Endometrium (tissue), 2 donors: ENCODE measurements around the gene FAH.

ENCODE experiments used
- FAIRE-seq: peaks from 2 replicates; lab custom pipeline; 2012; peaks lifted over from hg19 to GRCh38; lab: Jason Lieb, UNC
- donor health status: control.
- donor health status: control.

The FAH gene

DNA sequence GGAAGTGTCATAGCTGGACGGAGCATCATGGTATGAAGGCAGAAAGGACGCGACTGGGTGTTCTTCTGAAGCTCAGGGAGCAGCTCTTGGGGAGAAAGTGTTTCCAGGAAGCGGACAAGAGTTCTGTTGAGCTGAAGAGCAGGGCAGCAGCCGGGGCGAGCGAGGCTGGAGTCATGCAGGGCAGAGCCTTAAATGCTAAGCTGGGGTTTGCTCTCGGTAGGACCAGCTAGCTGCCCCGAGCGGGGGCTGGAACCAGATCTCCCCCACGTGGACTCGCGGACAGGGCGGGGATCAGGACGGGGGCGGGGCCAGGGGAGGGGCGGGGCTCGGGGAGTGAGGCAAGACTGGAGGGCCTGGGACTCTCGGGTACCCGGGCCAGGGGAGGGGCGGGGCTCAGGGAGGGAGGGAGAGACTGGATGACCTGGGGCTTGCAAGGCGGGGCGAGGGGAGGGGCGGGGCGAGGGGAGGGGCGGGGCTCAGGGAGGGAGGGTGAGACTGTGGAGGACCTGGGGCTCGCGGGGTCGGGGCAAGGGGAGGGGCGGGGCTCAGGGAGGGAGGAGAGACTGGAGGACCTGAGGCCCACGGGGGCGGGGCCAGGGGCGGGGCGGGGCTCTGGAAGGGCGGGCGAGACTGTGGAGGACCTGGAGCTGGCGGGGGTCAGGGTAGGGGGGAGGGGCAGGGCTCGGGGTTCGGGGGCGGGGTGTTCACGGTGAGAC is 461 bp upstream of the FAH start:
- FAIRE-seq: no peak

DNA sequence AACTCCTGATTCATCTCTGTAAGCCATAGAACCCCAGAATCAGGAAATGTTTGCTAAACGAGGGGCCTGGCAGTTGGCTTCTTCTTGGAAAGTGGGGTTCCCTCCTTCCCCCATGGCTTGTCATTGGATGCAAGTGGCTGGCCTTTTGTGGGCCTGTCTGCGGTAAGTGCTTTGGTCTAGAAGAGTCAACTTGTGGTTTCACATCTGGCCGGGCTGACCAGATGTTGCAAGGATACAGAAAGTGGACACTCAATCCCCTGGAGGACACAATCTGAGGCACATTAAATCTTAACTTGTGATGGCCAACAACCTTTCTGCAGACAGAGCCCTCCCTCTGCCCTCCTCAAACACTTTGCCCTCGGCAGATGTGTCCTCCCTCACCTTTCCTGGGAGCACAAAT is 1.1 kb downstream of the FAH start:
- FAIRE-seq: no peak

DNA sequence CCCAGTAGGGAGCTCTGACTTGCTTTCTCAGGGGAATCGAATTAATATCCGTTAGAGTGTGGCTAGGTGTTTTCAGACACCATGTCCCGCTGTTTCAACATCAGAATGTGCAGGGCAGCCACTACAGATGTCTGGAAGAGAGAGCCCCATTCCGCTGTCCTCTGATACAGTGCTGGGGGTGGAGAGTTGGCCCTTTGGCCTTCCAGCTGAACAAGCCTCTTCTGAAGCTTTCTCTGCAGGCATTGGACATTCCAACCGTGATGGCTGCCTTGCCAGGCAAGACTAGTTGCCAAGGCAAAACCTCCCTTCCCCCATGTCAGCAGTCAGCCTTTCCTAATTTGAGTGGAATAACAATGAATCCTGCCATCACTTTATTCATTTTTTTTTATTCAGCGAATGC is 1.5 kb downstream of the FAH start:
- no peak for FAIRE-seq

DNA sequence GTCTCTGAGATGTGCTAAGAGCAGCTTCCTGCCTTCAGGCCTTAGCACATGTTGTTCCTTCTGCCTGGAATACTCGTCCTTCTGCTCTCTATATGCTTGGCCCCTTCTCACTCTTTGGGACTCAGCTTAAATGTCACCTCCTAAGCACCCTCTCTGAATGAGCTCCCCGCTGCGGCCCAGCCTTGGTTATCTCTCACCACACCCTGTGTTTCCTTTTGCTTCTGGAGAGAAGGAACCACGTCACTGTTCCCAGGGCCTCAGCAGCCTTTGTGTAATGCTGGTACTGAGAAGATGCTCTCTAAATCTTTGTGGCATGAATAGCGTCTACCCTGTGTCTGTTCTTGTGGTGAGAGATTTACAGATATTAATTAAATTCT is 2.2 kb downstream of the FAH start:
- no peak for FAIRE-seq

DNA sequence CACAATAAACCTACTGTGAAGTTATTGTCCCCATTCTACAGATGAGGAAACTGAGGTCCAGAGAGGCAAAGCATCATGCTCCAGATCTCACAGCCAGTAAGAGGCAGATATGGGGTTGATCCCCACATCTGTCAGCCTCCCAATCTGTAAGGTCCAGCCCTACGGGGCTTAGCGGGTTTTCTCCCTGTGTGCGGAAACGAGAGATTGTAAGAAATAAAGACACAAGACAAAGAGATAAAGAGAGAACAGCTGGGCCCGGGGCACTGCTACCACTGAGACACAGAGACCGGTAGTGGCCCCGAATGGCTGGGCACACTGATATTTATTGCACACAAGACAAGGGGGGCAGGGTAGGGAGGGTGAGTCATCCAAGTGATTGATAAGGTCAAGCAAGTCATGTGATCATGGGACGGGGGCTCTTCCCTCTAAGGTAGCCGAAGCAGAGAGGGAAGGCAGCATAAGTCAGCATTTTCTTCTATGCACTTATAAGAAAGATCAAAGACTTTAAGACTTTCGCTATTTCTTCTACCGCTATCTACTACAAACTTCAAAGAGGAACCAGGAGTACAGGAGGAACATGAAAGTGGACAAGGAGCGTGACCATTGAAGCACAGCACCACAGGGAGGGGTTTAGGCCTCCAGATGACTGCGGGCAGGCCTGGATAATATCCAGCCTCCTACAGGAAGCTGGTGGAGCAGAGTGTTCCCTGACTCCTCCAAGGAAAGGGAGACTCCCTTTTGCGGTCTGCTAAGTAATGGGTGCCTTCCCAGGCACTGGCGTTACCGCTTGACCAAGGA is 2.8 kb downstream of the FAH start:
- peak; percentile 39 for FAIRE-seq

DNA sequence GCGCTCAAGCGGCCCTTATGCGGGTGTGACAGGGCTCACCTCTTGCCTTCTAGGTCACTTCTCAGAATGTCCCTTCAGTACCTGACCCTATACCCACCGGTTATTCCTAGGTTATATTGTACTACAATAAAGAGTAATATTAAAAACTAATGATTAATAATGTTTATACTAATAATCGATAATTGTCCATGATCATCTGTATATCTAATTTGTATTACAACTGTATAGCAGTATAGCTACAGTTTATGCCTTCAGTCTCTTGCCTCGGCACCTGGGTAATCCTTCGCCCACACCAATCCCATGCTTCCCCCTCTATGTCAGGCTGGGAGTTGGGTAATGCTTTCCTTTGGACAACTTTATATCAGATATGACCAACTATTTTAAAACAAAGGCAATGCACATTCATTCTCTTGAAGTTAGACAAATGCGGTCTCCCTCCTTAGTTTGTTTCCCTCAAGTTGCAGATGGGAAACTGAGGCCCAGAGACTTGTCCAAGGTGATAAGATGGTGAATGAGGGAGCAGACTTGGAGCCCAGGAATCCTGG is 3.4 kb downstream of the FAH start:
- no peak for FAIRE-seq

DNA sequence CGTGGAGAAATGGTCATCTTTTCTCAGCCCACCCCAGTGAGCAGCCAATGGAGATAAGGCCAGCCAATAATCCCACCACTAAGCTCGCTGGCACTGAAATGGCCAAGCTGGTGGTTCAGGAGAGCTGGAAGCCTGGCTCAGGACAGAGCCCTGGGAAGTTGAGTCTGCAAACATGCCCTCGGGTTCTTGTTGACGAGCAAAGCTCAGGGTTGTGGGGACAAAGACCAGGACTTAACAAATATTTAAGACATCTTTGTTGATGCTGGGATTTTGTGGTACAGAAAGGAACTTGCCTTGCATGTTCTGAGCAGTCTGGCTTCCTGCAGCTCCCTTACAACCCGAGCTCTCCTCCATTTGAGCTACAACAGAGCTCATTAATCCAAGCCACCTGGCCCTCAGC is 4.4 kb downstream of the FAH start:
- FAIRE-seq: no peak

DNA sequence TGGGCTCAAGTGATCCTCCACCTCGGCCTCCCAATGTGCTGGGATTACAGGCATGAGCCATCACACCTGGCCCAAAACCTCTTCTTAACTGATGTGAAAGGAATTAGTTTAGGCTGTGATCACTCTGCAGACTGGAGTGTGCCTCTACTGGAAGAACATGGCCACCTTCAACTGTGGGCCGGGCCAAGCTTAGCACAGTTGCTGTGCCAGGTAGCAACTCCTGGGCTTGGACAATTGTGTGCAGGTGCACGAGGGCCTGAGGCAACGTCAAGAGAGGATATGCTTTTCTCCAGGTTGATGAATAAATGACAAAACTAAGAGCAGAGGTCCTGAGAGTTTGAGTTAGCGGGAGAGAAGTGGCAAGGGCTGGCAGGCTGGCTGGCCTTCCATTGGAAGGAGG is 6.5 kb downstream of the FAH start:
- FAIRE-seq: no peak

DNA sequence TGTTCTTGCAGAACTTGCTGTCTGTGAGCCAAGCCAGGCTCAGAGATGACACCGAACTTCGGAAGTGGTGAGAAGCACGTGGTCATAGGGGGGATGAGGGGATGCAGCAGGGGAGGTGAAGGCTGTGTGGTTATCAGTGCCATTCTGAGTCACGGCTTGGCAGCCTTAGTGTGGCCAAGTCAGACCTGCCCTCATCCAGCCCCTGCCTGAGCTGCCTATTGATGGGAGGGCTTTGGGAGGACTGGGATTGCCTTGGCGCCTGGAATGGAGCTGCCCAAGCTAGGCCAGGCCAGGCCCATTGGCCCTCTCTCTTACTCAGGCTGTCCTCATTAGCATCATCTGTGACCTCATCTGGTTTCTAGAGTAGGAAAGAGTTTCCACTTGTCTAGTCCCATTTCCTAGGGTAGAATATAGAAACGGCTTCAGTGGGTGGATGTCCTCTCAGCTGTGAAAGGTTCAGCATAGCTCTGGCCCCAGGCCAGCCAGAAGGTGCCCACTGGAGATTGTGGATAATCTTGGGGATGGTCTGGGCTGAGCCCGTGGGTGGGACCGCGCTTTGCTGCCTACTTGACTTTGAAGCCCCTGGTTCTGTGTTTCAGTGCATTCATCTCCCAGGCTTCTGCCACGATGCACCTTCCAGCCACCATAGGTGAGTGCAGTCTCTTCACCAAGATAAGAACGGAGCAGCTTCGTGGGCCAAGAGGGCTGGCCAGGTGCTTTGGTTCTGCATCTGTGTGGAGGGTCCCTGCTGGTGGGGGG is 7.2 kb downstream of the FAH start:
- FAIRE-seq: no peak

DNA sequence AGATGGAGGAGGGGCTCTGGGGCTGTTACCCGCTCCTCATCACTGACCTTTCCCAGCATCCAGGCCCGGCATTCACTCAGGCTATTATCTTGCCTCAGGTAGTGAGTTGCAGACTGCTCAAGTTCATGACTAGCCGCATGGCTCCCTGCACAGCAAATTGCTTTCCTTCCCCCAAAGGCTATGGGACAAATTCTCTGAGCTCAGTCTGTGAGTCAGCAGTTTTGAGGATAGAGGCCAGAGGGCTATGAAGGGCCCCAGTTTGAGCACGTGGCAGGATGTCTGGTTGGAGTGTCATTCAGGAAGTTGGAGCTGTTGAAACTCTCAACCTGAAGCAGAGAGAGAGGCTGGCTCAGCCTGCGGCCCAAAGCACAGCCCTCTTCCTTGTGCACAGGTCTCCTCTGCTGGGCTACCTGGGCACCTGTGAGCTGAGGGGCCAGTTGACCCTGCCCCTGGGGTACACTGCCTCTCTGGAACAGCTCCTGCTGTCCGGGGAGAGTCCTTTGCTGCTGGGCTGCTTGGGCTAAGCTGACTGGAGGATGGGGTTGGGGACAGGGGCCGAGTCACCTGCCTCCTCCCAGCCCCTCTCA is 7.9 kb downstream of the FAH start:
- no peak for FAIRE-seq

DNA sequence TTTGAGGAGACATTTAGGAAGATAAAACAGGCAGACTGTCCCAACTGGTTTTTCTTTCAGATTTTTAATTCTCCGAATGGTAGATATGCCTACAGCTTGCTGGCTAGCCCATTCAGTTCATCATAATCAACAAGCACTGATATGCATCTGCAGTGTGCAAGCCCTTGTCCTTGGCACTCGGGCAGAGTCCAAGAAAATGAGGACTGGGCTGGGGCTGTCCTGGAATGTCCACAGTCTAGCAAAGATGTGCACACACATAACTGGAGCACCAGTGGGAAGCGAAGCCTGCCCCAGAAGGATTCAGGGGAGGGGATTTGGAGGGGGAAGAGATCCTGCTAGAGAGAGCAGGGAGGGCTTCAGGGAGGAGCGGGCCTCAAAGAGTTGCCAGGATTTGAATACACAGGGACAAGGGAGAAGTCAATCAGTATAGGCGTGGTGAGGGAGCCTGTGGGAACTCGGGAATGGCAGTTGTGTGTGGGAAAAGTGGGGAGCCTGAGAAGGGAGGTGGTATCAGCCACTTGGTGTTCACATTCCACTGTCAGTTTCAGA is 8.7 kb downstream of the FAH start:
- FAIRE-seq: no peak

DNA sequence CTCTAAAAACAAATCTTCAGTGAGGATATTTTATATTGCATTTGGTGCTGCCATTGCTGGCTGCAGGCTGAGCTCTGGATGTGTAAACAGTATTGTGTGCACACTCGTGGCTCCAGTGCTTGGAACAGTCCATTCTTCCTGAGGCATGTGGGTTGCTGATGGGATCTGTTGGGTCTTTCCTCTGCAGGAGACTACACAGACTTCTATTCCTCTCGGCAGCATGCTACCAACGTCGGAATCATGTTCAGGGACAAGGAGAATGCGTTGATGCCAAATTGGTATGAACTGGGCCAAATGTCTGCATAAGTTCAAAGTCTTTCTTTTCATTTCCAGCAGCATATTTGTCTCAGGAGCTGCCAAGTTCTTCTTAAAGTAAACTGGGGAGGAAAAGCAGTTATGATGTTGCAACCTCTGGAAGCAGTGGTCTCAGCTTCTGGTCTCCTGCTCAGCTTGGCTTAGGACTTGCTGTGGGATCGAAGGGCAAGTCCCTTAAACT is 9.3 kb downstream of the FAH start:
- no peak for FAIRE-seq

DNA sequence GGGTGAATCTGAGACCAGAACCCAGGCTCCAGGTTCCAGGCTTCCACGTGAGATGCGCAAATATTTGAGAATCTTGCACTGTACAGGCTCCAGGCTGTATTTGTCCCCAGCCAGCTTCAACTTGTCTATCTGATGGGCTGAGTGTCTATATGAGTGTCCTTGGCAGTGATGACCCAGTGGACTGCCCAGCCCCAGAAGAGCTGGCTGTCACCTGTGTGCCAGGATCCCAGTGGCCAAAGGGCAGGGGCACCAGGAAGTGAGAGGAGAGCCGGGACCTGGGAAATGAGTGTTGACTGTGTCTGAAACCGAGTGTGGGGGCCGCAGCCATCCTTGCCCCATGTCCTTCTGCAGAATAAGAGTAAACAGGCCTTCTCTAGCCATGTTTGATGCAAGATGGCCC is 10.4 kb downstream of the FAH start:
- FAIRE-seq: no peak

DNA sequence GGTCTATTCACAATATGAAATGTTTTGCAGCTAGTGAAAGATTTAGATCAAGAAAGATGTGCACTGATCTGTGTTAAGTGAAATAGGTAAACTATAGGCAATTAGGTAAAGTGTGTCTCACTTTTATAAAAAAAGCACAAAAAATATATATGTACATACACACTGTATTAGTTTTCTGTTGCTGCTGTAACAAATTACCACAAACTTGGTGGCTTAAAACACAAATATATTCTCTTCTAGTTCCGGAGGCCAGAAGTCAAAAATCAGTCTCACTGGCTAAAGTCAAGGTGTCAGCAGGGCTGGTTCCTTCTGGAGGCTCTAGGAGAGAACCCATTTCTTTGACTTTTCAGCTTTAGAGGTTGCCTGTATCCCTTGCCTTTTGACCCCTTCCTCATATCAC is 11.1 kb downstream of the FAH start:
- no peak for FAIRE-seq

DNA sequence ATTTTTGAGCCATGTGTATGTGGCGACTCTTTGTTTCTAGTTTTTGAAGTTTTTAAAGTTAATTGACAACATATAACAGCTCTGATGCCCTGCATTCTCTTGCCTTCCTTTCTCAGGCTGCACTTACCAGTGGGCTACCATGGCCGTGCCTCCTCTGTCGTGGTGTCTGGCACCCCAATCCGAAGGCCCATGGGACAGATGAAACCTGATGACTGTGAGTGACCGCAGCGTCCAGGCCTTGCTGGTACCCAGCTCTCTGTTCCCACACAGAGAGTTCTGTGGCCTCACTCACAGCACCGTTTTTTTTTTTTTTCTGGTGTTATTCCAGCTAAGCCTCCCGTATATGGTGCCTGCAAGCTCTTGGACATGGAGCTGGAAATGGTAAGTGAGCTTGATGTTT is 15.1 kb downstream of the FAH start:
- FAIRE-seq: no peak

DNA sequence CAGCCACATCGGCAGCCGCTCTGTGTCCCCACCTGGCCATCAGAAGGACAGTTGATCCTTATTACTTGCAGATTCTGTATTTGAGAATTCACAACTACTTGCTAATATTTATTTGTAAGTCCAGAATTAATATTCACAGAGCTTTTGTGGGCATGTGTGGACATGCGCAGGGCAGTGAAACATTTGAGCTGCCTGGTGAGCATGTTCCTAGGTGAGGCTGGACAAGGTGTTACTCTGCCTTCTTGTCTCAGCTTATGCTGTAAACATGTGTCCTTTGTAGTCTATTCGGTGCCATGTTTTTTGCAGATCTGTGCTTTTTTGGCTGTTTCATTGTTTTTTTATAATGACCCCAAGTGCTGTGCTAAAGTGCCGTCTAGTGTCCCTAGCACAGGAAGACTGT is 15.6 kb downstream of the FAH start:
- FAIRE-seq: no peak

DNA sequence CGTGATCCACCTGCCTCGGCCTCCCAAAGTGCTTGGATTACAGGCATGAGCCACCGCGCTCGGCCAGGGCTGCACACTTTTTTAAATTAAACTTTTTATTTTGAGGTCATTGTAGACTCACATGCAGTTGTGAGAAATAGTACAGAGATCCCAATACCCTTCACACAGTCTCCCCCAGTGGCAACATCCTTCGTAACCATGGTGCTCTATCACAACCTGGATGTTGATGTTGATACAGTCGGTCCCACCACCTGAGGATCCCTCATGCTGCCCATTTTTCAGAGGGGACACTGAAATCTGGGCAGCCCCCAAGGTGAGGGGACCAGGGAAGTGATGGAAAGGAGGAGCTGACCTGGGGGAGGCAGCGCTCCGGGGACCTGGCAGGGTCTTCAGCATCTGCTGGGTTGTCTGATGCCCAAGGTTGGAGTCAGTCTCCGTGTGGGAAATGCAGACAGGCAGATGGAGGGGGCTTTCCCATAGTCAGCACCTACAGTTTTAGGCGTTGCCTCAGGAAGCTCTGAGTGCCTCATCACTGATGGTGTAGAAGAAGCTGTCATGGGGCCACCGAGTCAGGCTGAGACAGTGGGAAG is 17.1 kb downstream of the FAH start:
- FAIRE-seq: no peak

DNA sequence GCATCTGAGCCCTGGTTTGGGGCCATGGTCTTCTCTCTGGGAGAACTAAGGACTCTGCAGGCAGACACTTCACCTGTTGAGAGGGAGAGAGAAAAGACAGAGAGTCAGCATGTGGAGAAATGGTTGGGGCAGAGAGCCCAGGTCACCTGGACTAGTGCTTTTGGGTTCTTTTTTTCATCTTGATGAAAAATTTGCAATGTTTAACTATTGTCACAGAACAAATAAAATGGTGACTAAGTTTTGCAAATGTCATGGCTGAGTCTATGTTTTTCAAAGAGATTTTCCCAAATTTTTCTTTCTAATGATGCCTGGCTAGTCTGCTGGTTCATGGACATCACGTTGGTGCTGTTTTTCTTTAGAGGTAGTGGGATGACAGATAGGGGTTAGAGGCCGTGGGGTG is 17.8 kb downstream of the FAH start:
- FAIRE-seq: no peak

DNA sequence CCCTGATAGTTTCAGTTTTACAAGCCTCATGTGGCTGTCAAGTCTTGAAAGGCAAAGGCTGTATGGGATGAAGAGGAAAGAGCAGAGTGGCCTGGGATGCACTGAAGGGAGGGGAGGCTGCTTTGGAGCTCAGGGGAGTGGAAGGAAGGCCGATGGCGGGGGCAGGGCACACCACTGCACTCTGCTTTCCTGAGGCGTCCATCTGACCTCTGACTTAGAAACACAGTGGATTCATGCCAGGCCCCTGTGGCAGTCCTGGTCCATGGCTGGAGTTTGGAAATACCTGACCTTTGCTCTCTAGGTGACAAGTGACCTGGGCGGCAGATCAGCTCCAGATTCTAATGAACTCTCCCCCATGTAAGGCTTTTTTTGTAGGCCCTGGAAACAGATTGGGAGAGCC is 19.0 kb downstream of the FAH start:
- no peak for FAIRE-seq

DNA sequence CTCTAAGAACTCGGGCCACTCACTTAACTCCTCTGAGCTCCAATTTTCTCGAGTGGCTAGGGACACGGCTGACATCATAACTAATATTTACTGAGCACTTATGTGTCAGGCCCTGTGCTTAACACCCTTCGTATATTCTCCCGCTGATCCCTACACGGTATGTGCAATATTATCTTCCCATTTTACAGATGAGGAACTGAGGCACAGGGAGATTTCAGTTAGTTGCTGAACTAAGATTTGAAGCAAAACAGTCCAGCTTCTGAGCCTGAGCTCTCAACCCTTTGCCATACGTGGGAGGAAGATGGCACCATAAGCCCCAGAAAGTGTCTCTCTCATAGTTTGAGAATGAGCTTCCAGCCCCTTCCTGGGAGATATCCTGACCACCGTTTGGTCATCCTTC is 19.6 kb downstream of the FAH start:
- FAIRE-seq: no peak

DNA sequence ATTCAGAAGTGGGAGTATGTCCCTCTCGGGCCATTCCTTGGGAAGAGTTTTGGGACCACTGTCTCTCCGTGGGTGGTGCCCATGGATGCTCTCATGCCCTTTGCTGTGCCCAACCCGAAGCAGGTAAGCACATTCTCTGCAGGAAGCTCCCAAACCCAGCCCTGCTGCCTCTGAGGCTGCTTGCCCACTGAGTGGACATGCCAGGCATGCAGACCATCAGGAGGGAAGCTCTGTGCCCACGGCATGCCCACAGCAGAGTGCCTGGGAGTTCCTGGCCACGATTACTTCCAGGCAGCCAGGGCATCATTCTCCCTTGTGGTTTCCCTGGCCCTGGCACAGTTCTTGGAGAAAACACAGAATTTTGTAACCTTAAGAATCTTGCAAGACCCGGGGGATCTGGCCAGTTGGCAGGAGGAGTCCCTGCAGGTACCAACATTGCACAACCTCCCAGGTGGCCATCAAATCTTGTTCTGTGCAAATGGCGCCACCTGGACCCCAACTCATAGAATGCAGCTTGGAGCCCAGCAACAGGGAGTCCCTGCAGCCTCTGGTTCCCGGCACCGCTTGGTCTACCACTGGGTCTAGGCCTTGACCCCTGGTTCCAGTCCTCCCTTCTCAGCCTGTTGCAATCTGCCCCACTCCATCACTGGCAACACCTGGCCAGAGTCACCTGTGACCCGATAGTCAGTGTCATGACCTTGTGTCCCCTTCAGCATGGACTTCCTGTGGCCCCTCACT is 20.4 kb downstream of the FAH start:
- no peak for FAIRE-seq
